NAMALWA (cell line): ENCODE results near the gene PABPC1L.

ENCODE experiments used
- DNase-seq: peaks from one replicate; pipeline ENCODE4 v3.0.0-alpha.2; 2015; ENCODE audit warnings: low spot score

Gene PABPC1L

GRCh38 chr20:44966030-44966961 lies 56.4 kb downstream of the PABPC1L start, which contains the start of gene STK4:
Gene STK4, plus strand, starts transcription at chr20:44966512. Its CDS starts 57 bp downstream, at chr20:44966569.
- peak; percentile 97 for DNase-seq

GRCh38 chr20:44967207-44967807 lies 57.4 kb downstream of the PABPC1L start:
- DNase-seq = peak; percentile 80

GRCh38 chr20:44969300-44969894 lies 59.5 kb downstream of the PABPC1L start:
- DNase-seq = peak; percentile 26

- DNase-seq = peak; percentile 51
Observed at GRCh38 chr20:44970243-44970757, 60.4 kb downstream of the PABPC1L start.

- no peak for DNase-seq
Observed at GRCh38 chr20:44973053-44973452, 63.2 kb downstream of the PABPC1L start.

GRCh38 chr20:44976698-44977097 lies 66.8 kb downstream of the PABPC1L start:
- DNase-seq = no peak

GRCh38 chr20:44979090-44979621 lies 69.3 kb downstream of the PABPC1L start:
- peak; percentile 94 for DNase-seq

GRCh38 chr20:44981736-44982406 lies 72.0 kb downstream of the PABPC1L start:
- DNase-seq = no peak

GRCh38 chr20:44983093-44983674 lies 73.3 kb downstream of the PABPC1L start:
- DNase-seq = no peak

- DNase-seq = no peak
Observed at GRCh38 chr20:44988631-44989171, 78.8 kb downstream of the PABPC1L start.
